ENCODE data around the gene CARMIL1.

DNA sequence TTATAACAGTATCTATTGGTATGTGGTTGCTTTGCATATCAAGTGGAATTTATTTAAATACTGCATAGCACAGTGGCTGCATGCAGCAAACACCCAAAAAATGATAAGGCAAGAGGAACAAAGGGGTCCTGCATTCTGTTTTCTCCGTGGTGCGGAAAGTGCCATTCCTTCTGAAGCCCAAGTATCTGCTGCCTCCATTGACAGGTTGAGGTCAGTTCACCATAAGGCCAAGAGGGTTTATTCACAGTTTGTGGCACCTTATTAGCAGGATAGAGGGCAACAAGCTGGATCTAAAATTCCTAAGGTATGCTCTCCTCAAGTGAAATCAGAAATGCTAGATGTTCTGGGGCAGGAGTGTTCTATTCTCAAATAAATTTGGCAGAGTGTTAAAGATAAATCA, 9.3 kb downstream of the CARMIL1 start:
- TF ChIP-seq POLR2A (IDR thresholded peaks at IDR 0.05; ENCODE audit: low read length) (no peak), GATA1 (IDR thresholded peaks at IDR 0.05; ENCODE audit: low read depth, low read length) (no peak)
